Stimulated activated CD4-positive, alpha-beta T cell treated with anti-CD3 and anti-CD28 coated beads, Interleukin-4, amount 100 ng/mL, for 4 hours (primary cell): ENCODE data around the gene IGF2R.
"Not testable (repeated sequence)": the region's sequence is repeated elsewhere in the genome, so short reads cannot be mapped to it uniquely, and the experiment has no call there.

Source experiments
- DNase-seq, 2 experiments: peaks; one replicate each; pipeline ENCODE4 v3.0.0-alpha.2; 2020

The IGF2R gene

DNA sequence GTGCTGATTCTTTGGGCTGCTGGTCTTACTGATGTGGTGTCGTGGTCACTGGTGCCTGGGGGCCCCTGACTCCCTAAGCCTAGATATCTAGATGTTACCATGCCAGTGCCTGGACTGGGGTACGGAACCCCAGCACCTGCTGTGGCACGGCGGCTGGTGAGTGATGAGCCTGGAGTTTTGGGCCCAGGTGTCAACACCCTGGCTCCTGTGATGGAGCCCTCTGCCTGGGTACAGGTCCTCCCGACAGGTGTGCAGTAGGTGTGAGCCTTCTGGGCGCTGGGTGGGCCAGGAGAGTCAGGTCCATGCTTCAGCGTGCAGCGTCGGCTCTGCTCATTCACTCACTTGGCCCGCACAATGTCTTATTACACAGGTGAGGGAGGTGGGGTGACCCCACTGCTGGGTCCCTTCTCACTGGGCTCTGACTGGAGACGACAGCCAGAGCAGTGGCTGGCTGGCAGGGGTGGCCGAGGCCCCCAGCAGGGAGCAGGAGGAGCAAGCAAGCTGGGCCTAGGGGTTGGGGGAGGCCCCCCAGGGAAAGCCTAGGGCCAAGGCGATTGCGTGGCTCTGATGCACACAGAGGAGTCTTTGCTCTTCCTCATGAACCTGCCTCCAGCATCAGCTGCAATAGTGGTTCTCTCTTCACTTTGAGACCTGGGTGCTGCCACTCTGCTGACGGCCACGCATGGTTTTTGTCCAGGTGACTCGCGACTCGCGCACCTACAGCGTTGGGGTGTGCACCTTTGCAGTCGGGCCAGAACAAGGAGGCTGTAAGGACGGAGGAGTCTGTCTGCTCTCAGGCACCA, 110.2 kb downstream of the IGF2R start:
- no peak for DNase-seq

DNA sequence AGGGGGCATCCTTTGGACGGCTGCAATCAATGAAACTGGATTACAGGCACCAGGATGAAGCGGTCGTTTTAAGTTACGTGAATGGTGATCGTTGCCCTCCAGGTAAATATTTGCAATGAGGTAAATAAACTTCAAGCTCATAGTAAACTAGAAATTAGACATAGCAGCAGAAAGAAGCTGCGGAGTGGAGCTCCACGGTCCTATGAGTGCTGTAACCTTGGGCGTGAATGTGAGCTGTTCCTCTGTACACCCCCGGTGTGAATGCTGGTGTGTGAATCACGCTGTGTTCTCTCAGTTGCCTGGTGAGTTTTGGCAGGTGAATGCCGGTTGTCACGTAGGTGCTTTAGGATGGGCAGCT, 110.8 kb downstream of the IGF2R start:
- no peak for DNase-seq

DNA sequence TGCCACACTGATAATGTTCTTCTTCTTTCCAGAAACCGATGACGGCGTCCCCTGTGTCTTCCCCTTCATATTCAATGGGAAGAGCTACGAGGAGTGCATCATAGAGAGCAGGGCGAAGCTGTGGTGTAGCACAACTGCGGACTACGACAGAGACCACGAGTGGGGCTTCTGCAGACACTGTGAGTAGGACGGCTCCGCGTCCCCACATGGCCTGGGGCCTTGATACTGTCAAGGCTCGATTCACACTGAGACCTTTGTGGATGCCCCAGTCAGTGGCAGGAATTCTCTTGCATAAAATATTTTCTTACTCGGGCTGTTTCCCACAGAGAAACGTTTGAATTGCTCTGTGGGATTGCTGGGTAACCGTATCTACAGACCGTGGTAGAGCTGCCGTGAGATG, 111.2 kb downstream of the IGF2R start:
- DNase-seq: no peak

DNA sequence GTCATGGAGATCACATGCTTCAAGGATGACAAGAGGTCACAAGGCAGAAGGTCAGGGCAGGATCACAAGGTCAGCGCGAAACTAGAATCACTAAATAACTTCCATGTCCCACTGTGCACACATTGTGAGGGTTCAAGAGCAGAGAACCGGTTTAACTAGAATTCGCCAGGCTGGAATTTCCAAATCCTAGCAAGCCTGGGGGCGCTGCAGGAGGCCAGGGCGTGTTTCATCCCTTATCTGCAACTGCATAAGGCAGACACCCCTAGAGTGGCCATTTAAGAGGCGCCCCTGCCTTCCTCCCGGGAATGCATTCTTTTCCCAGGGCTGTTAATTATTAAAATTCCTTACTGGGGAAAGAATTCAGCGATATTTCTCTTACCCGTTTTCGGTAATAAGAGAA, 112.5 kb downstream of the IGF2R start:
- no peak for DNase-seq

DNA sequence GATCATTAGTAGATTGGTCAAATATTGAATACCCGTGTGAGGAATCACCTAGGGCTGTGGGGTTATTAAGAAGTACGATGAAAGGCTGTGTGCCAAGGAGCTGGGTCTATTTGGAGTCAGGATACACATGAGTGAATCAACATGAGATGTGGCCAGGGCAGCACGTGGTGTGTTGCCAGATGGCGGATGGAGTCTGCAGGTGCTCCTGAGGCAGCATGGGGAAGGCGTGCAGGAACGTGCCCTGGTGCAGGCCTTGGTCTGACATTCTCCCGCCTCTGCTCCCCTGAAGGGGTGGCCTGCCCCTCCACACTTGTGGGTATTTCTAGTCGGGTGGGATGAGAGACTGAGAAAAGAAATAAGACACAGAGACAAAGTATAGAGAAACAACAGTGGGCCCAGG, 113.7 kb downstream of the IGF2R start:
- no peak for DNase-seq

DNA sequence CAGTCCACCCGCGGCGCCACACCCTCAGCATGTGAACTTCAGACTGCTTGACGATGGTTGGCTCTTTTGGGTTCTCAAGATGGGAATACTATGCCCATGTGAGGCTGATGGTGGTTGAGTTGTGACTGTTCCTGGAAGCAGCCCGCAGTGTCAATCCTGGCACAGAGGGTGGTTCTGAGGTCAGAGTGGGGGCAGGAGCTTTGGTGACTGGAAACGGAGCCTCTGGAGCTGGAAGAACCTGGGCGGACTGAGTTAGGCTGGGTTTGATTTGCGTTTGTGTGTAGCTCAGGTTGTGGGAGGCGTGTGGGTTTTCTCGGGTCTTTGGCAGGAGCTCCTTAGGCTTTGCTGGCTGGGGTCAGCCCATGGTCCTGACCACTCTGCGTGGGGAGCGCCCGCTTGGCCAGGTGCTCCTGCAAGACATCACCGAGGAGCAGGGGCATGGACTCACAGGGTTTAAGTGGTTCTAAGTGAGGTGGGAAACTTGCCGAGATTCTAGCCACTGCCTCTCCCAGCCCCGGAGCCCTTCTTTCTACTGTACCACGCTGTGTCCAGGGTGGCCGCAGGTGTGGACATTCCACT, 115.4 kb downstream of the IGF2R start:
- DNase-seq: no peak

DNA sequence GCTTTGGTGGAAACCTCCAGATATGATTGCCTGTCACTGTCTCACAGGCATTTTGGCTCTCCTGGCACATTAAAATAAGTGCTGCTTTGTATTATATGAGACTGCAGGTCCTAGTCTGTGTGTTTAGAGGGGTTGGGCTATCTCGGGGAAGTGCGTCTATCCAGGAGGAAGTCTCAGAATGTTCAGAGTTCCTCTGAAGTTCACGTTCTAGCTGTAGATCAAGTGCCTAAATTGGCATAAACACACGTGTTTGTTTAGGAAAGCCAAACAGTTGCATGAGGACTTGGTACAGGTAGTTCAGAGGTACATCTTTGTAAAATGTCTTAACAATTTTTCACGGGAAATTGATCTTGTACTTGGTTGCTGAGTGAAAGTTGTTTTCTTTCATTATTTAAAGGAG, 116.3 kb downstream of the IGF2R start:
- no peak for DNase-seq

DNA sequence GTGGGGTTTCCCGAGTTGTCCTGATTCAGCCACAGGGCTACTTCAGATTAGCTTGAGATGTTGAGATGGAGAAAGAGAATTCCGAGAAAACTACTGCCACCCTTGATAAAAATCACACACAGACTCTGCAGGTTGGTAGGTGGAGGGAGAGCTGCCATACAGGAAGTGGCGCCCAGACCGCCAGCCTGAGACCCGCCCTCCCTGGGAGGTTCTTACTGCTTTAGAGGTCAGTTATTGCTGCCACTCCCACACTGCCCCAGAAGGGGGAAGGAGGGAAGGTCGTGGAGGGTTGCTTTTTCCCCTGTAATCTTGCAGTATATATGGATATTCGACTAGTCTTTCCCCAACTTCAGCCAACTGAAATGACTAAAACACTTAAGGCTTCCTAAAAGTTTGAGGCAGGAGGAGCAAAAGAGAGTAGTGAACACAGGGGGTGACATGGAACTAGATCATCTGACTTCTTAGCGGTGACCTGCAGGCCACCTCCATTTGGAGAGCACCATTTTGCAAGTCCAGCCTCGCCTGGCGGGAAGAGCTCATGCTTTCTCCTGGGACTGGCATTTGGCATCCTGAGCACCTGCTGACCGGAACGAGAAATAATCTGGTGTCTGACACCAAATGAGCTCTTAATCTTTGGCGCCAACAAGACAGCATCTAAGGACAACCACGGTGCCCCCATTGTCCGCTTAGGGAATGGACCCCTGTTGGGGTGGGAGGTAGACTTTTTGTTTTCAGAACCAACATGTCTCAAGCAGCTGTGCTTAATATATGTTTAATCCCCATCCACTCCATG, 117.0 kb downstream of the IGF2R start:
- no peak for DNase-seq

DNA sequence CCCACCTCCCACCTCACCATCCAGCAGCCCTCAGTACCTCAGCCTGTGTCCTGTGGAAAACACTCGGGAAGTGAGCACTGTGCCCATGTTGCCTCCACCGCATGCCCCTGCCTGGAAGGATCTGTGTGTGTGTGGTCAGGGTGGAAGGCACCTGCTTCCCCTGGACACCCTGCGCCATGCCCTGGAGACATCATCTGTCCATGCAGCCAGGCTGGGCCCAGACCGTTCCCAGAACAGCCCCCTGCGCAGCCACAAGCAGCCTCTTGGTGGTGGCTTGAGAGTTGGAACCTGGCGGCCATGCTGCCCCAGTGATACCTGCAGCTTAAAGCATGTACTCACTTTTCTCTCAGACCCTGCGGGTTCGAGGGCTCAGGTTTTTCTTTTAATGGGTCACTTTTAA, 117.9 kb downstream of the IGF2R start:
- no peak for DNase-seq

DNA sequence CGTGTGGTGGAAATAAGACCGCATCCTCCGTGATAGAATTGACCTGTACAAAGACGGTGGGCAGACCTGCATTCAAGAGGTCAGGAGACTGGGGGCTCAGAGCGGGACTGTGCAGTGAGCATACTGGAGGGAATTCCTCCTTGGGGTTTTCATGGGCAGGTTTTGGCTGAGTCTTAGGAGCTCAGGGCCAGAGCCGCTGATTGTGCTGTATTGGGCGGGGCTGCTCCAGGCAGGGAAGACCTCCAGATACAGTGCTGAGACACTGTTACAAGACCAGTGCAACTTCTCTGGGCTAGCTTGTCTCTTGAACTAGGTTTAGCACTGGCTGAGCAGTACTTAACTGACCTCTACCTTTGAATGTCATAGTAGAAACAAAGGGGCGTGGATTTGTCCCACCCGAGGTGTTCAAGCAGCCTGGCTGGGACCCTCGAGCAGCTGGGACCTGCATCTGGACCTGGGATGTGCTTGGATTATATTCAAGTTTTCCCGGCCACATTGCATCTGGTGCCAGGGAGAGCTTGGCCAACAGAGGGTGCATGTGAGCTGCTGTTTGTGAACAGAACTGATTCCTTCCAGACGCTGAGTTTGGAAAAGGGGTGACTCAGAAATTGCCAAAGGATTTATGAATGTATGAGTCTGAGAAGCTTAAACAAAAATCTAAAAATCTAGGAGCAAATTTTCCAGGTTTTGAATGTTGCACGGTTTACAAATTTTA, 119.3 kb downstream of the IGF2R start:
- DNase-seq: no peak

DNA sequence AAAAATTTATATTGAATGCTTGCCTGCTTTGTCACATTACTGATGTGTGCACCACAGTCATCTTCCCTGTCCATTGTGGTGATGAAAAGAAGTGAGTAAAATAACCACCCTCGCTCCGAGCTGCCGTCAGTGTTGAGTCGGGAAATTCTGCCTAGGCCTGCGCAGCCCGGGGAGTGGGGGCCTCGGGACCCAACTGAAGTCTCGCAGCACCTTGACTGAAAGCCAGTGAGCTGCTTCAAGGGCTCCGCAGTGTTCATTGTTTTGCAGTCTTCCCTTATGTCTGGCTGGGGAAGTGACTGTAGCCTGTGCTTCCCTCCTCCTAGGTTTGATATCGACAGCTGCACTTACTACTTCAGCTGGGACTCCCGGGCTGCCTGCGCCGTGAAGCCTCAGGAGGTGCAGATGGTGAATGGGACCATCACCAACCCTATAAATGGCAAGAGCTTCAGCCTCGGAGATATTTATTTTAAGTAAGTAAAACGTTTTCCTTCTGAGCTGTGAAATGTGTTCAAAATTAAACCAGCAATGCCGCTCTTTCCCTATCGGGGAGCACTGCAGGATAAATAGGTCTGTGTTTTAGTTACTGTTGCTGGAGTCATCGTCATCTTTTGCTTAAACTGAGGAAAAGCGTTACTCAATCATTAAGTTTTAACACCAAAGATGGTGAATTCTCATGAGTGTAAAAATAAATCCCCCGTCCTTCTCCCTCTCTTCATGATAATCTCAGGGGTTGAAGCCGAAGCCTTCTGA, 120.1 kb downstream of the IGF2R start:
- DNase-seq: no peak

DNA sequence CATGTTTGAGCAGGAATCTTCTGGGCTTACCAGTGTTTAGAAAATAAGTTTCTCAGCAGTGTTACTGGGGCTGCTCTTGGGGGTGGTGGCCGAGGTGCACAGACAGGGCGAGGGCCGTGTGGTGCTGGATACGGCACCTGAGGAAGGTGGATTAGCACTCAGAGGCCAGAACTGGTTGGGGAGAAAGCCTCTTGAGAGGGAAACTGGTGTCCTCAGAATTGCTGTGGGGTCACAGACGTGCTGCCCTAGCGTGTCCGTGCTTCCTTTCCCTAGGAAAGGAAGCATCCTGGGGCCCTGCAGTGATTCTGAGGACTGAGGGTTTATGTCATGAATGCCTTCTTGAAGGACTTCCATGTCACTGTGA, 120.6 kb downstream of the IGF2R start:
- no peak for DNase-seq

DNA sequence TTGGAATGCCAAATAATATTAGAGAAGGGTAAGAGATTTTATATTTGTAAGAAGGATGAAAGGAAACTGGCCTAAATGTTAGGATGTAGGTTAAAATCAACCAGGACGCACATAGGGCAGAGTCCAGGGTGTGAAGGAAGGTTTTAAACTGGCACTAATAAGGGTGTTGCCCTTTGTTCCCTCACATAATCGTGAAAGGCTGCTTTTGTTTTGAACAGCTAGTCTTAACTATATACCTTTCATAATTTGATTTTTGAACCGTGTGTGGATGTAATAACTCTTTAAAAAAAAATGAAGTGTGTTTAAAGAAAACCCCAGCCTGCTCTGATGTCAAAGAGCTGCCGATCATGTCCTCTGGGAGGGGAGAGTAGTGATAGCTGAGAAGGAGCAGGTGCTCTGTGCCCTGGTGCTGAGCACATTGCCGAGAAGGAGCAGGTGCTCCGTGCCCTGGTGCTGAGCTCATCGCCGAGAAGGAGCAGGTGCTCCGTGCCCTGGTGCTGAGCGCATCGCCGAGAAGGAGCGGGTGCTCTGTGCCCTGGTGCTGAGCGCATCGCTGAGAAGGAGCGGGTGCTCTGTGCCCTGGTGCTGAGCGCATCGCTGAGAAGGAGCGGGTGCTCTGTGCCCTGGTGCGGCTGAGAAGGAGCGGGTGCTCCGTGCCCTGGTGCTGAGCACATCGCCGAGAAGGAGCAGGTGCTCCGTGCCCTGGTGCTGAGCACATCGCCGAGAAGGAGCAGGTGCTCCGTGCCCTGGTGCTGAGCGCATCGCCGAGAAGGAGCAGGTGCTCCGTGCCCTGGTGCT, 121.8 kb downstream of the IGF2R start:
- DNase-seq: not testable (repeated sequence)

DNA sequence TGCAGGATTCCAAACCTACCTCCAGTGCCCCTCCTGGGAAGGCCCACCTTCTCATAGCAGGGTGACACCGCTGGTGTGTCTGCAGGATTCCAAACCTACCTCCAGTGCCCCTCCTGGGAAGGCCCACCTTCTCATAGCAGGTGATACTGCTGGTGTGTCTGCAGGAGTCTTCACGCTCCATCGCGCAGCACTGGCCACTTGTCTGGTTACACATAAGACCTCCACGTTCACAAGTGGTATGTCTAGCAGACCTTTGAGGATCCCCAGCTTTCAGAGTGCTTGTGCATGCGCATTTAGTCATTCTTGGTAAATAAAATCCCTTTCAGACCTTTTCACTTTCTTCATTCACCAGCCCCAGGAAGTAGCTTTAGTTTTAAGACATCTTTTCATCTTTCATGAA, 123.3 kb downstream of the IGF2R start:
- DNase-seq: not testable (repeated sequence)

DNA sequence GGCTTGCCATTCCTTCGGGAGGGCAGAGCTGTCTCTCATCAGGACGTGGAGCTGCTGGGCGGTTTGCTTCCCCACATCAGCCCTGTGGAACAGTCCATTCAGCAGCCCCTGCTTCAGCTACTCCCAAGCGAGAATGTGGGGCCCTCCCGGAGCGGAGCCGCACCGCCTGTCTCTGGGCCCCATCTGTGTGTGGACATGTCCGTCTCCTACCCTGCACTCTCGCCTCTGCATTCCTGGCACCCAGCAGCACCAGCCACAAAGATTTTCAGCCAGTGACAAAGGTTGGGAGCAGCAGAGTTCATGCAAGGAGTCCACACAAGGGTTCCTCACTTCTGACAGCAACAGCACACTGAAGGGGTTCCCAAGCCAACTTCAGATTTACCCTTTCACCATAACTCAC, 123.7 kb downstream of the IGF2R start:
- no peak for DNase-seq

DNA sequence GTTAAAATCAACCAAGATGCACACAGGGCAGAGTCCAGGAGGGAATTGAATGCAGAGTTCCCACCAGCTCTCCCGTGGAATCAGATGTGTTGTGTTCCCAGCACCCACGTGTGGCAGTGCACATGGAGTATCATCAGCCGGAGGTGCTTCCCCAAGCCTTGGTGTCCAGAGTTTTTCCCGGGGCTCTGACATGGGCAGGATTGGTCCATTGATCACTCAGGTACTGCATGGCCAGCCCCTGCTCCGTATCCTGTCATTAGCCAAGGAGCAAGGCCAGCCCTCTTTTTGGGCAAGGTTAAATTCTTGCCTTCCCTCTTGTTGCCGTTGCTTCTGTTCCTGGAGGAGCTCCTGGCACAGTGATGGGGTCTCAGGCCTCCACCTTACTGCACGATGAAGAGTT, 124.2 kb downstream of the IGF2R start:
- DNase-seq: no peak

DNA sequence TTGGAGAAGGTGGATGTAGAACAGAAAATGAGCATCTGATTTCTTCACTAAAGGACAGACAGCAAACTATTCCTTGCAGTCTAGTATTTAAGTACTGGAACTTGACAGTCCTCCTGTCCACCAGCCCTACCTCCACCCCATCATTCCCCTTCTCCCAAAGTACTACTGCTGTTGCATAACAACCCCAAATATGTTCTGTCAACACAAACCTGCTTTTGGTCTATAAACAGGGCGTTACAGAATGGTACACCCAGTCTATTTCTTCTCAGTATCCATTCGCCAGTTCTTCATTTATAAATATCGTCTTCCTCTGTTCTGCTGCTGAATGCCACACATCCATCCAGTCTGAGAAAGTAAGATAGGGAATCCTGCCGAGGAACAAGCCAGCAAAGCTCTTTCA, 125.1 kb downstream of the IGF2R start:
- no peak for DNase-seq

DNA sequence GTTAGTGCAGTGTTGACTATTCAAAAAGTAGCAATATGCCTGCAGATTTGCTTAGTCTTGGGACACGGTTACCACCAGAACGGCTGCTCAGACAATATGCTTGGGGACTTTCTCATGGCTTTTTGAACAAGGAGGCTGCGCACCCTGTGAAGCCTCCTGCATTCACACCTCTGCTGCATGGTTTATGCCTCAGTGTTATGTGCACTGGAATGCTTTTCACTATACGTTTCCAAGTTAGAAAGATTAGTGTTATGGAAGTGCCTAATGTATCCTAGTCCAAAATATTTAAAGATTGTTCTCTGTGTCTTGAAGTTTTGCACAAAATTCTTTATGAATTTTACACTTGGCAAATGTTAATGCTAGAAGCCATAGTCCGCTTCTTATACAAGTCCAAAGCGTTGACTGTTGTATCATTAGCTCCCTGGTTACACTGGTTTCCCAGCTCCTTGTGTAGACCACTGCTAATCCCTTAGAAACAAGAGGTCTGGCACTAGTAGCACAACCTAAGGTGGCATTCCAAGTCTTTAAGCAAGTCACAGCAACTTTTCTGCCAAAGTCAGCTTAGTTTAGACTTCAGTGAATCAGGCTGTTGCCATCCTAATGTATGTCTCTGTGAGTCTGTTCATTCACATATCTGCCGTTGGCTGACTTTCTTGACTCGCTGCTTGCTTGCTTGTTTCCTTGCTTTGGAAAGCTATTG, 126.4 kb downstream of the IGF2R start:
- no peak for DNase-seq

DNA sequence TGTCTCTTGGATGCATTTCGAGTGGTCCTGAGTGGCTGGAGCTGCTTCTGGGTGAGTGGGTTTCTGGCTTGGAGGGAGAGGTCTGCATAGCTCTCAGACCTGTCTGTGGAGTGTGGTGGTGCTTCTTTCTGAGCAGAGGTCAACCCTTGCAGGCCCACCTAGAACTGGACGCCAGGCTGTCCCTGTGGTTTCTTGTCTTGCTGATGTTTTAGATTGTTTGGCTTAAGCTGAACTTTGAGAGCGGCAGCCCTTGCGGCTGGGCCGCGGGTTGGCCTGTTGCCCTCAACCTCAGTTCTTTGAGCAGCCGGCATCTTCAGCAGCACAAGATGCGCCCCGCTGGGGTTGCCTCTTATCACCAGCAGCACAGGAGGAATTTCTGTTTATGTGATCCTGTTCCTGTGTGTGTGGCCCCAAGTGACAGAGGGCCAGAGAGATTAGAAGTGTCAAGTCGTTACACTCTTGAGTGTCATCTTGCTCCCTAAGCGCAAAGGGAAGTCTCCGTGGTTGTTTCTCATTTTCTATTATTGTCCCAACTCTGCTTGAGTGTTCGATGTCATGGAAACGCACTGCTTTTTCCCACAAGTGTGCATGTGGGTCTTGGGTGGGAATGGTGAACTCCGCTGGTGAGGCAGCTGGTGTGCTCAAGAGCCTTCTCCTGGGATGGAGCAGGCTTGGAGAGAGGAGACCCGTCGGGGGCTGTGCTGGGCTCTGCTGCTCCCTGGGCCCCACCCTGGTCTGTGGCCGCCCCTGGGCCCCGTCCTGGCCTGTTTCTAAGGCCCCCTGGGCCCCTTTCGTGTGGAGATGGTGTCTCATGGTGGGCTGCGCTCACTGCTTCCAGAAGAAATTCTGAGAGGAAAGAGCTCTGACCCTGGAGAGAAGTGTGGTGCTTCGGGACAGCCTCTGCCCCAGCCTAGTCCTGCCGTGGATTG, 132.7 kb downstream of the IGF2R start:
- DNase-seq: no peak

DNA sequence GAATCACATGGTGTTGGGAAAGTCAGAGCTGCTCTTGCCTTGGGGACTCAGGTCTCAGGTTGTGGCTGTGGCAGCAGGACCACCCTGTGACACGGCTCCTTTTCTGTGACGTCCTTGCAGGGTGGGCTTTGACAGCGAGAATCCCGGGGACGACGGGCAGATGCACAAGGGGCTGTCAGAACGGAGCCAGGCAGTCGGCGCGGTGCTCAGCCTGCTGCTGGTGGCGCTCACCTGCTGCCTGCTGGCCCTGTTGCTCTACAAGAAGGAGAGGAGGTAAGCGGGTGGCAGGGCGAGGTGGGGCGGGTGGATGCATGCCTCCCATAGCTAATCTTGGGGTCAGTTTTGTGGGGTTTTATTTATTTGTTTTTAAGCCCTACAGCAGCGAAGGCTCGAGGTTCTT, 133.5 kb downstream of the IGF2R start:
- DNase-seq: no peak
